Hematopoietic multipotent progenitor cell (in vitro differentiated cells): ENCODE results near the gene LONP1. TPM values are rescaled to one million over a fixed set of nuclear protein-coding genes. Genes with fewer than 3 reads are reported as not detected.
"Not testable (repeated sequence)": the region's sequence is repeated elsewhere in the genome, so short reads cannot be mapped to it uniquely, and the experiment has no call there.

Experiments used
- DNase-seq, 3 donors: peaks; one replicate each; pipeline ENCODE4 v3.0.0-alpha.2; 2011 to 2015; ENCODE audit warnings: low read depth in 2 of 3, low spot score in 2 of 3
- total RNA-seq: library from RNA; depleted of rRNA; stranded (reverse); fragments of >200 nt; gene quantifications from one replicate; pipeline ENCODE4 v1.2.3, GENCODE V29; 2012

LONP1 gene
- total RNA-seq, 1 donor: 78.6 TPM

GRCh38 chr19:5717215-5717935 is 2.6 kb downstream of the LONP1 start:
- no peak for DNase-seq

- no peak for DNase-seq
Observed at GRCh38 chr19:5714816-5715215, 5.1 kb downstream of the LONP1 start.

- DNase-seq: no peak
Observed at GRCh38 chr19:5713228-5713627, 6.7 kb downstream of the LONP1 start.

- no peak for DNase-seq
Observed at GRCh38 chr19:5711713-5712161, 8.2 kb downstream of the LONP1 start.

GRCh38 chr19:5711025-5711424 is 8.9 kb downstream of the LONP1 start:
- no peak for DNase-seq

- DNase-seq: no peak
Observed at GRCh38 chr19:5707576-5708575, 12.1 kb downstream of the LONP1 start.

GRCh38 chr19:5706876-5707573 is 12.9 kb downstream of the LONP1 start:
- DNase-seq: no peak

- no peak for DNase-seq
Observed at GRCh38 chr19:5705552-5705951, 14.4 kb downstream of the LONP1 start.

- DNase-seq: no peak
Observed at GRCh38 chr19:5703819-5704818, 15.8 kb downstream of the LONP1 start.

GRCh38 chr19:5702053-5702410 is 17.9 kb downstream of the LONP1 start:
- DNase-seq: not testable (repeated sequence)

- no peak for DNase-seq
Observed at GRCh38 chr19:5700455-5701092, 19.4 kb downstream of the LONP1 start.

- DNase-seq: no peak
Observed at GRCh38 chr19:5698635-5699422, 21.1 kb downstream of the LONP1 start.

GRCh38 chr19:5697890-5698634 is 21.9 kb downstream of the LONP1 start:
- no peak for DNase-seq

- DNase-seq: no peak
Observed at GRCh38 chr19:5697022-5697889, 22.7 kb downstream of the LONP1 start.

- no peak for DNase-seq
Observed at GRCh38 chr19:5696196-5697021, 23.5 kb downstream of the LONP1 start.

GRCh38 chr19:5695649-5696195 is 24.2 kb downstream of the LONP1 start:
- no peak for DNase-seq
